Measurements from ENCODE around the gene CHST4.

CHST4 gene

DNA sequence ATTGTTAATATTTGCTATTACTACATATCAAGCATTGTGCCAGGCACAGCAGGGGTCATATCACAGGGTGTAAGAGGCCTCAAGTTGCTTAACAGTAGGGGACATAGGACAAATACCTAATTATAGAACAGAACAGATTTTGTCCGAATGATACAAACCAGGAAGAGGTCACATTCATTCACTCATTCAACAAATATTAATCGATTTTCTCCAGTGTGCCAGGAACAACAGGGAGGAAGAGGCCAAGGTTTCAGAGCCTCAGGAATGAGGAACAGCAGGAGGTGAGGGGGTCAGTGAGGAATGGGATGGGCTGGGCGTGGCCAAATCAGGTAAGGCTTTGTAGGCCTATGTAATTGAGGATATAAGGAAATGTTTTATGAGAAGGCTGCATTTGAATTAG lies 11.2 kb upstream of the CHST4 start:
- no peak overlapping the region for H3K27ac ChIP-seq (ENCODE audit: low read depth, low read length)
- no peak for TF ChIP-seq EZH2phosphoT487 (IDR thresholded peaks at IDR 0.05; ENCODE audit: borderline replicate concordance, low read length)
- TF ChIP-seq, protein P1, sequence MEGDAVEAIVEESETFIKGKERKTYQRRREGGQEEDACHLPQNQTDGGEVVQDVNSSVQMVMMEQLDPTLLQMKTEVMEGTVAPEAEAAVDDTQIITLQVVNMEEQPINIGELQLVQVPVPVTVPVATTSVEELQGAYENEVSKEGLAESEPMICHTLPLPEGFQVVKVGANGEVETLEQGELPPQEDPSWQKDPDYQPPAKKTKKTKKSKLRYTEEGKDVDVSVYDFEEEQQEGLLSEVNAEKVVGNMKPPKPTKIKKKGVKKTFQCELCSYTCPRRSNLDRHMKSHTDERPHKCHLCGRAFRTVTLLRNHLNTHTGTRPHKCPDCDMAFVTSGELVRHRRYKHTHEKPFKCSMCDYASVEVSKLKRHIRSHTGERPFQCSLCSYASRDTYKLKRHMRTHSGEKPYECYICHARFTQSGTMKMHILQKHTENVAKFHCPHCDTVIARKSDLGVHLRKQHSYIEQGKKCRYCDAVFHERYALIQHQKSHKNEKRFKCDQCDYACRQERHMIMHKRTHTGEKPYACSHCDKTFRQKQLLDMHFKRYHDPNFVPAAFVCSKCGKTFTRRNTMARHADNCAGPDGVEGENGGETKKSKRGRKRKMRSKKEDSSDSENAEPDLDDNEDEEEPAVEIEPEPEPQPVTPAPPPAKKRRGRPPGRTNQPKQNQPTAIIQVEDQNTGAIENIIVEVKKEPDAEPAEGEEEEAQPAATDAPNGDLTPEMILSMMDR (IDR thresholded peaks at IDR 0.05; ENCODE audit: low read depth, low read length, poor library complexity, severe bottlenecking): no peak
- no peaks in the 10 kb centered on the region for H4K20me1 ChIP-seq (ENCODE audit: control insufficient read depth, insufficient read depth, low read depth, low read length)
- H3K4me2 ChIP-seq (ENCODE audit: low read length): no peak overlapping the region
- no peak overlapping the region for H3K4me3 ChIP-seq (ENCODE audit: low read length)
- no peaks in the 10 kb centered on the region for H3K9me2 ChIP-seq (replicated peaks; ENCODE audit: control insufficient read depth, low read length)
- no peaks in the 10 kb centered on the region for H3F3A ChIP-seq (ENCODE audit: control insufficient read depth, insufficient read depth)
- H3K9me3 ChIP-seq (ENCODE audit: control insufficient read depth, insufficient read depth, low read length): no peaks in the 10 kb centered on the region
- H3K4me1 ChIP-seq (ENCODE audit: control insufficient read depth, low read length): no peaks in the 10 kb centered on the region
- no peaks in the 10 kb centered on the region for H3K36me3 ChIP-seq (ENCODE audit: control insufficient read depth, low read length)
- no peaks in the 10 kb centered on the region for H3K27me3 ChIP-seq (ENCODE audit: control insufficient read depth, low read length)
- H3K79me2 ChIP-seq (ENCODE audit: control insufficient read depth, low read length): no peaks in the 10 kb centered on the region

GRCh38 chr16:71520550-71520949 lies 5.7 kb upstream of the CHST4 start:
- no peaks in the 10 kb centered on the region for H3K36me3 ChIP-seq (ENCODE audit: control insufficient read depth, low read length)
- H3K9me3 ChIP-seq (ENCODE audit: control insufficient read depth, insufficient read depth, low read length): no peaks in the 10 kb centered on the region
- H3K4me2 ChIP-seq (ENCODE audit: low read length): no peak overlapping the region
- no peaks in the 10 kb centered on the region for H3K4me1 ChIP-seq (ENCODE audit: control insufficient read depth, low read length)
- TF ChIP-seq, protein P1 (IDR thresholded peaks at IDR 0.05; ENCODE audit: low read depth, low read length, poor library complexity, severe bottlenecking): no peak
- no peak for TF ChIP-seq EZH2phosphoT487 (IDR thresholded peaks at IDR 0.05; ENCODE audit: borderline replicate concordance, low read length)
- no peaks in the 10 kb centered on the region for H3K79me2 ChIP-seq (ENCODE audit: control insufficient read depth, low read length)
- H3K4me3 ChIP-seq (ENCODE audit: low read length): no peak overlapping the region
- H3K27me3 ChIP-seq (ENCODE audit: control insufficient read depth, low read length): peaks cover 13% of the 10 kb centered on the region
- no peaks in the 10 kb centered on the region for H3F3A ChIP-seq (ENCODE audit: control insufficient read depth, insufficient read depth)
- no peak overlapping the region for H3K27ac ChIP-seq (ENCODE audit: low read depth, low read length)
- no peaks in the 10 kb centered on the region for H4K20me1 ChIP-seq (ENCODE audit: control insufficient read depth, insufficient read depth, low read depth, low read length)
- no peaks in the 10 kb centered on the region for H3K9me2 ChIP-seq (replicated peaks; ENCODE audit: control insufficient read depth, low read length)

- H4K20me1 ChIP-seq (ENCODE audit: control insufficient read depth, insufficient read depth, low read depth, low read length): no peaks in the 10 kb centered on the region
- no peaks in the 10 kb centered on the region for H3K9me3 ChIP-seq (ENCODE audit: control insufficient read depth, insufficient read depth, low read length)
- no peak overlapping the region for H3K4me2 ChIP-seq (ENCODE audit: low read length)
- peaks cover 28% of the 10 kb centered on the region for H3K27me3 ChIP-seq (ENCODE audit: control insufficient read depth, low read length)
- H3K4me1 ChIP-seq (ENCODE audit: control insufficient read depth, low read length): no peaks in the 10 kb centered on the region
- no peaks in the 10 kb centered on the region for H3F3A ChIP-seq (ENCODE audit: control insufficient read depth, insufficient read depth)
- no peak overlapping the region for H3K4me3 ChIP-seq (ENCODE audit: low read length)
- no peaks in the 10 kb centered on the region for H3K9me2 ChIP-seq (replicated peaks; ENCODE audit: control insufficient read depth, low read length)
- no peaks in the 10 kb centered on the region for H3K79me2 ChIP-seq (ENCODE audit: control insufficient read depth, low read length)
- no peaks in the 10 kb centered on the region for H3K36me3 ChIP-seq (ENCODE audit: control insufficient read depth, low read length)
- no peak for TF ChIP-seq EZH2phosphoT487 (IDR thresholded peaks at IDR 0.05; ENCODE audit: borderline replicate concordance, low read length)
- TF ChIP-seq, protein P1 (IDR thresholded peaks at IDR 0.05; ENCODE audit: low read depth, low read length, poor library complexity, severe bottlenecking): no peak
- H3K27ac ChIP-seq (ENCODE audit: low read depth, low read length): no peak overlapping the region
Observed at GRCh38 chr16:71524566-71525553, 1.4 kb upstream of the CHST4 start.
